GM21390 (cell line): ENCODE measurements around the gene FOXD2.
A peak's percentile ranks its signal among the peaks of the same experiment; 100 is the strongest.

Experiments
- ATAC-seq: cut with Tn5 transposase; IDR thresholded peaks from one replicate; pipeline ENCODE4 v1.9.1; 2021; ENCODE audit not compliant: unreplicated experiment

Gene FOXD2

DNA sequence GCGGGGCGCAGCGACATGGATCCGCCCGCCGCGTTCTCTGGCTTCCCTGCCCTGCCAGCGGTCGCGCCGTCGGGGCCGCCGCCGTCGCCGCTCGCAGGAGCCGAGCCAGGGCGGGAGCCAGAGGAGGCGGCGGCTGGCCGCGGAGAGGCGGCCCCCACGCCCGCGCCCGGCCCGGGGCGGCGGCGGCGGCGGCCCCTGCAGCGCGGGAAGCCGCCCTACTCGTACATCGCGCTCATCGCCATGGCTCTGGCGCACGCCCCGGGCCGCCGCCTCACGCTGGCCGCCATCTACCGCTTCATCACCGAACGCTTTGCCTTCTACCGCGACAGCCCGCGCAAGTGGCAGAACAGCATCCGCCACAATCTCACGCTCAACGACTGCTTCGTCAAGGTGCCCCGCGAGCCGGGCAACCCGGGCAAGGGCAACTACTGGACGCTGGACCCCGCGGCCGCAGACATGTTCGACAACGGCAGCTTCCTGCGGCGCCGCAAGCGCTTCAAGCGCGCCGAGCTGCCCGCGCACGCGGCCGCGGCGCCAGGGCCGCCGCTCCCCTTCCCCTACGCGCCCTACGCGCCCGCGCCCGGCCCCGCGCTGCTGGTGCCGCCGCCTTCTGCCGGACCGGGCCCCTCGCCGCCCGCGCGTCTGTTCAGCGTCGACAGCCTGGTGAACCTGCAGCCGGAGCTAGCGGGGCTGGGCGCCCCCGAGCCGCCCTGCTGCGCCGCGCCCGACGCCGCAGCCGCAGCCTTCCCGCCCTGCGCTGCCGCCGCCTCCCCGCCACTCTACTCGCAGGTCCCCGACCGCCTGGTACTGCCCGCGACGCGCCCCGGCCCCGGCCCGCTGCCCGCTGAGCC, 21.3 kb upstream of the FOXD2 start:
- no peak for ATAC-seq

DNA sequence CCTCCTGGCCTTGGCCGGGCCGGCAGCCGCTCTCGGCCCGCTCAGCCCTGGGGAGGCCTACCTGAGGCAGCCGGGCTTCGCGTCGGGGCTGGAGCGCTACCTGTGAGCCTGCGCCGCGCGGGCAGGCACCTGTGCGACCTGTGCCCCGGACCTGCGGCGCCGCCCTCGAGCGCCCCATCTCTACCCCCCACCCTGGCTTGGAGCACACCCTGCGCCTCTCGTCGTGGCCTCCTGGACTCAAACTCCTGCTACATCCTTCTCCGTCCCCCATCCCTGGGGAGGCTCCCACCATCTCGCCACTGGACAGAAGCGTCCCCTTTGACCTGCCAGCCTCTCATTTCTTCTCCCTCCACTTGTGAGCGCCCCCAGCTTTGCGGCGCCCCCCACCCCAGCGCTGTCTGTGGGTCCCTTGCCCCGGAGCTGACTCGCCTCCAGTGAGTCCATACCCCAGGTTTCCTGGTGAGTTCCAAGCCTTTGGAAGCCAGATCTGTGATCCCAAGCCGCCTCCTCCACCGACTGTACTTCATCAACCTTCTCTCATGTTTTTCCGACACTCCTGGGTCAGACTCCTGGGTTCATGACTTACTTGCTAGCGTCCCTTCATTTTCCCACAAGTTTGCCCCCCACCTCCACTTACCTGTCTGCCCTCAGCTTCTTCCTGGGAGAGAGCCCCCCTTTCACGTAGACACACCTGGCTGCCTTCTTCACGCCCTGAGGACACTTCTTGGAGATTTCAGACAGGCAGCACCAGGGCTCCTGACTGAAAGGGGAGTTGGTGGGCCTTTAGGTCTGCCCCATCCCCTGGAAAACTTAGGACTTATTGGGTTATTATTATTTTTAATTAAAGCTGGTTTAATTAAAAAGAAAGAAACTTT, 20.4 kb upstream of the FOXD2 start:
- ATAC-seq = no peak

DNA sequence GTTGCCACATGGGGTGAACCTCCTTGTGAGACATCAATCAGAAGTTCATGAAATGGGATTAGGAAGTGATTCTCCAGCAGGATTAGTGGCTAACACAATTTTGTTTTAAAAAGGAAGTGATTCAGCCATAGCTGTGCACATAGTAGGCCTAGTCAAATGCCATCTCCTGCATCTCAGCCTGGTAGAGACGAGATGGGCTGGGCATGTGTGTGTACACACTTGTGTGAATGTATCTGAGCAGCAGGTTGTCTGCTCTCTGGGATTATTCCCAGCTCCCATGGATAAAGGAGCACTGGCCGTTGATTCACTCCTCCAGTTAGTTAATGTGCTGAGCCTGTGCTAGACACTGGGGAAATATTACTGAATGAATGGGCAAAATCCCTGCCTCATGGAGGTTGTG, 19.7 kb upstream of the FOXD2 start:
- ATAC-seq = no peak

DNA sequence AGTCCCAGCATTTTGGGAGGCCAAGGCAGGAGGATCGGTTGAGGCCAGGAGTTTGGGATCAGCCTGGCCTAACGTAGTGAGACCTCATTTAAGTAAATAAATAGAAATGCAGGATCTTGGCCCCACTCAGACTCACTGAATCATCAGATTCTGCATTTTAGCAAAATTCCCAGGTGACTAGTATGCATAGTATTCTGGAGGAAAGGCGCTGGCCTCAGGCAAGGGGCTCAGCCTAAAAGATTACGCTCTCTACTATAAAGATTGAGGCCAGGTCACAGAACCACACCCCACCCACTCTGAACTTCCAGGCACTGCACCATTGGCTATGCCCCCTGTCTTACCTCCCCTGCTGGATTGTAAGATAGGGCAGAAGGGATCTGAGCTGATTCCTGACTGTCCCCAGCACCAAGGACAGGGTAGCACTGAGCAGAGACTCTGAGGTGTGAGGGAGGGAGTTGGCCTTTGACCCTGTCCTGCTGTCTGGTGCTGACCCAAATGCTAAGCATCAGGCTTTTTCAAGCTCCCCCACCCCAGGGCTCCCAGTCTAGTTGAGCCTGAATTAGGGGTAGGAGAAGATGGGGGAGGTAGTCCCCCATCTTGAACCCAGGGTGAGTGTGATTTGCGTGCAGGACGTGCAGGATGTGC, 19.0 kb upstream of the FOXD2 start:
- ATAC-seq = no peak

DNA sequence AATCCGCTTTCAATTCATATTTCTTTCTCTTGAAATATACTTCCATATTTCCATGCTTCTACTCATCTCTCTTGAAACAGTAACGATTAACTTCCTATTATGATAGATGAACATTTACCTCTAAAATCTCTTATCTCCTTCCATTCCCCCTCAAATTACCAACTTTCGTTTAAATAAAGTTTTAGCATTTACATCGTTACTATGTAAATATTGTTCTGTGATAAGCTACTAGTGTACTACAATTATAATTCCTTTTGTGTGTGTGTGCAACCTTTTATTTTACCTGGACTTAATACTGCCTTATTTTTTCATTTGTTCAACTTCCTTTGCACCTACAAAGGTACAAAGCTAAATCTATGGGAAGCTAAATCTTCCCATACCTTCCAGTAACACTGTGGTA, 17.3 kb upstream of the FOXD2 start:
- ATAC-seq = no peak

DNA sequence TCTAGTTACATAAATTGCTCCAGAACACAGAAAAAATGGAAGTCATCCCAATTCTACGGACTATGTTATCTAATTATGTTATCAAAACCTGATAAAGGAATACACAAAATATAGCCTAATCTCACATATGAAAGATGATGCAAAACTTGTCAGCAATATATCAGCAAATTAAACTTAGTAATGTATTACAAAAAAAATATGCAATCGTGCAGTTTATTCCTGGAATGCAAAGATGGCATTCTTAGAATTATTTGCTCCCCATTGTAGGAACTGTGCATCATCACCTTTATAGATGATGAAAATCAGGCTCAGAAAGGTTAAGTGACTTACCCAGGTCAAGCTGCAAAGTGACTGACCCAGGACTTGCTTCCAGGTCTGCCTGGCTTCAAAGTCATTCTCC, 14.0 kb upstream of the FOXD2 start:
- ATAC-seq = no peak

DNA sequence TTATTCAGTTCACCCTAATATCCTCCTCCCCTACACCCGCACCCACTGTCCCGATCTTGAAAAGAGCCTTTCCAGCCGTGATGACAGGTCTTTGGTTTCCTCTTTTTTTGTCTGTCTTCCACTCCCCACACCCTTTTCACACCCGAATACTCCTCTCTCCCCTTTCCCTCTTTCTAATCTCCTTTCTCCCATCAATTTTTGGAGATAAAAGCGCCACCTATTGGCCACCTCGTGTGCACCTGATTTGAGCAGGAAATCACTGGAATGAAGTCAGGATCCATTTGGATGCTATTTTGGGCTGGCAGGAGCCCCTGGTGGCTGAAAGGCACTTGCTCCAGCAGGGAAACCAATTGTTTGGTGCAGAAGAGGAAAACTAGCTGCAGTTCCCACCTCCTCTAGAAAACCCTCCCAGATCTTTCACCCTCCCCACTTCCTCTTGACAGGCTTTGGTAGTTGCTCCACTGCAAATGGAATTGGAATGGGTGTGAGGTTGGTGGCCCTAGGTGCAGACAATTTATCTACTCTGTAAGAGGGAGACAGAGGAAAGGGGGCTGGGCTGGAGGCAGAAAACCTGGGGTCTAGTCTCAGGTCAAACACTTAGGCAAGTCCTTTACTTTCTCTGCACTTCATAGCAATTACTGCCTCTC, 13.4 kb upstream of the FOXD2 start:
- ATAC-seq = no peak

DNA sequence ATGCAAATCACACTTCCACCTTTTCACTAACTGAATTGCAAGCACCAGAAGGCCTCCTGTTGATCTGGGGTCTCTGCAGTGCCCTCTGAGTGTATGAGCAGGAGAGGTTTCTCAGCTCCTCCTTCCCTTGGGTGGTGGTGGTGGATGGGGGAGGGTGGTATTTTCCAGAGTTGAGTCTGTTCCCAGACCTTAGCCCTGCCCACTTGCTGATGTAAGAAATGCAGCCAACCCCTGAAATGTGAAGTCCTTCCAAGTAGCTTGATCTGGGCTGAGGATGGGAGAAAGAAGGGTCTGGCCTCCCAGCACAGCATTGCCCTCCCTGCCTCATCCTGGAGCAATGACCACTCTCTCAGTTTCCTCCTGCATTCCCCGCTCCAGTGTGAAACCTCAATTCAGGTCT, 6.3 kb upstream of the FOXD2 start:
- ATAC-seq = no peak

DNA sequence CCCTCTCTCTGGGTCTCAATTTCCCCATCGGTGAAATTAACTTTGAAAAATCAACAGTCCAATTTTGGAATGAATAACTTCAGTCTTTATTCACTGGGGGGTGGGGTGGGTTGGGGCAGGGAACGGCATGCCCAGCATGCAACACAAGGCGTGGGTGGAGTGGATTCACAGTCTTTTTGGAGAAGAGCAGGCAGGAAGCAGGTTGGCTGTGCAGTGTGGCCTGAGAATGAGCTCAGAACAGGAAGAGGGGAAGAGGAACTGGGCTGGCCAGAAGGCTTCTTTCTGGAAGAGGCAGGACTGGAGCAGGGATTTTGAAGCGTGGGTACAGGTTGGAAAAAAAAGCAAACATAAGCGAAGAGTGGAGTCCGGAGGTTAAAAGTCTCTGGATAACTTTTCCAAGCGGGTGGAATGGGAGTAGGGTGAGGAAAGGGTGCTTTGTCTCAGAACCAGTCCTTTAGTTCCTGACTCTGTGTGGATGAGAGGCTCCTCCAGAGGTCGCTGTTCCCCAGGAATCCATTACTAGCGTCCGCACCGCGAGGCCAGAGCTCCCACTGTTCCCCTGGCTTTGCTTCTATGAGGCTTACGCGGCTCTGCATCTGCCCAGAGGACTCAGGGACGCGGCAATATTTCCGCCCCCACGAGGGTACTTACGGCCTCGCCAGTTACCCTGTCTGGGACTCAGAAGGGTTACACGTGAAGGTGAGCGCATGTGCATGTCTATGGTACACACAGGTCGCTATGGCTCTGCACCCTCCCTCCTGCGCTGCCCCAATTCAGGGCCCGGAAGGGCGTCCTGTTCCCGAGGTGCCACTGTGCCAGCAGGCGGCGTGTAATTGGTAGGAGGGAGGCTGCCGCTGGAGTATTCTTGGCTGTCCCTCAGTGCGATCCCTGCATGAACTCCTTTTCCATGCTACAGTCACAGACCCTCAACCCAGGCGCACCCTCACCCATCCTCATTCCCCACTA, 5.5 kb upstream of the FOXD2 start:
- ATAC-seq = peak; percentile 41

DNA sequence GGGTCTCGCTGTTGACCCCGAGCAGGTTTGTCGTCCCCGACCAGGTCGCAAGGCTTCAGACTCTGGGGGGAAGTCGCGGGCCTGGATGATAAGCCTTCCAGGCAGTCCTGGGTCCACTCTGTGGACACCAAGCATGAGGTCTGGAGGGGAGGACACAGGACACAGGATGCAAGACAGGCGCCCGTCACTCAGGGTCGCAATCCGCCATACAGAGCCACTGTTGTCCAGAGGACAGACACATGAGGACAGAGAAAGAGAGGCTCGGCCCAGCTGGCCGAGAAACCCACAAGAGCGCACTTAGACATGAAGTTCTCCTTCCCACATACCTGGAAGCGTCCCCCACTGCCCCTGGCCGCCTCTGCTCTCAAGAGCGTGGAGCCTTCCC, 4.8 kb upstream of the FOXD2 start:
- no peak for ATAC-seq

DNA sequence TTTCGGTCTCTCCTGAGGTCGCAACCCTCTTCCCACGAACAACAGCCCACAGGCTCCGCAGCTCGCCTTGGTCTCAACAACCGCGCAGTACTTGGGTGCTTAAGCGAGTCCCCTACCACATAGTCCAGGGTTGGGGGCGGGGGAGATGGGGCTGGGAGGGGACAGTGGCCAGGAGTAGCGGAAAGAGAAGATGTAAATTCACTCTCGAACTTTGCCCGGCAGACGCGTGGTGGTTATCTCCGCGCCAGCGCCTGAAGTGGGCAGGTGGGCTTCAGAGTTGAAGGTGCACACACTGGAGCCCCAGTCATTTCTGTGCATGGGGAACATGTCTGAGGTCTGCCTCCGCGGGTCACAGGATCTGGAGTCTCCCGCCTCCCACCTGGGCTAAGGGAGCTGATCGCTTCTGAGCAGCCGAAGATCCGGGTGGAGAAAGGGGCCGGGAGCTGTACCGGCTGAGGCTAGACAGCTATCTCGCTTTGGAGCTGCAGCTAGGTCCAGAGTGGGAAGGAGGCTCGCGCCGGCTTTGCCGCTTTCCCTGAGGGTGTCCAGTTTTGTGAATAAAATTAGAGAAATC, 4.3 kb upstream of the FOXD2 start:
- no peak for ATAC-seq

DNA sequence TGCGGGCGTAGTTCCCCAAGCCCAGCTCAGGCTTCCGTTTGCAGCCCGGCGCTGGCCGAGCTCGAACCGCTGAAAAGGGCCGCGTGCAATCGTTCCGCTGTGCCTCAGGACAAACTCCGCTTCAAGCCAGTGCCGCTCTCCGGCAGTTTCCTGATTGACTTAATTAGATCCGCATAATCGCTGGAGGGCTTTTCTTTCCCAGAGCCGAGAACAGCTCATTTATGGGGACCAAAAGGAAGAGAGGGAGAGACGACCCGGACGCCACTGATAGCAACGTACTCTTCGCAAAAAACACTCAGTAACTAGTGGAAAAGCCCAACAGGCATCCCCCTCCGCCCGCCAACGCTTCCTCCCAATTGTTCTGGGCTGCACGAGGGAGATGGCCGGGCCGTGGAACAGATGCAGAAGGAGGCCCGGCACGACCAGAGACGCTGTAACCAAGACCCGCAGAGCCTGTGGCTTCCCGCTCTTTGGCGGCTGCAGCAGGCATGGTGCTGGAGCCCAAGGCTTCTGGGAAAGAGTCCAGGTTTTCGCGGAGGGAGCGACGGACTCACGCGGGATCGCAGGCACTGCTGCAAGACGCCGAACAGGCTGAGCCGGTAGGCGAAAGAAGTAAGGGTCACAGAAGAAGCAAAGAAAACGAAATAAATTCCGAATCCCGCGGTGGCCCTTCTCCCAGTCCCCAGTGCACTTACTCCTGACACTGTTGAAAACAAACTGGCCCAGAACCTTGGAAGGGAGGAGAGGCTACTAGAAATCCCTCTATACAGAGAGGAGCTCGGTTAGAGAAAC, 3.6 kb upstream of the FOXD2 start:
- no peak for ATAC-seq

DNA sequence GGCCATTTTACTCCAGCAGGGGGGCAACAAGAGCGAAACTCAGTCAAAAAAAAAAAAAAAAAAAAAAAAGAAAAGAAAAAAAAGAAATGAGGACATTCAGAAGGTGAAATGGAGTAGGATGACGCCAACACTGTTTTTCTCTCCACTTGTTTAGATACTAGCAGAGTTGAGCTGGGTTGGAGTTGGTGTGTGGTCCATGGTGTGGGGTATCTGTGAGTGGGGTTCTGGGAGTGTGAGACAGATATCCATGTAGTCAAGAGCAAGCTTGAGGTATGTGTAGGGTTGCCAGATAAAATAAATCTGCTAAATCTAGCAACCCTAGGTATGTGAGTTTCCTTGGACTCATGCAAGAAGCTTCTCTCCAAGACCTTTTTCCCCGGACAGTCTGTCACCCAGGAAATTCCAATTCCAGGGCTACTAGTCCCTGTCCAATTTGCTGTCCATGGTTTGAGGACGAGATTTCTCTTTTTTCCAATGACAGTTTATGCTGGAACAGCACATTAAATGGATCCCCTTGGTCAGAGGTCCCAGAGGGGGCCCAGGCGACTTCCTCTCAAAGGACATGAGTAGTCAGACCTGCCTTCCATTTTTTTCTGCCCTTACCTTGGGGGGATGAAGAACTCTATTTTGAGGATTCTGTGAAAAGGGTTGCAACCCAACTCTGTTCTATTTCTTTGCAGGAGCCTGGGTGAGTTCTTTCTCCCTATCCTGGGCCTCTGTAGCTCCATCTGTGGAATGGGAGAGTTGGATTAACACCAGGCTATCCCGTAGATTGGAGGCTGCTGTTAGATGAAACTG, 2.1 kb upstream of the FOXD2 start:
- no peak for ATAC-seq

DNA sequence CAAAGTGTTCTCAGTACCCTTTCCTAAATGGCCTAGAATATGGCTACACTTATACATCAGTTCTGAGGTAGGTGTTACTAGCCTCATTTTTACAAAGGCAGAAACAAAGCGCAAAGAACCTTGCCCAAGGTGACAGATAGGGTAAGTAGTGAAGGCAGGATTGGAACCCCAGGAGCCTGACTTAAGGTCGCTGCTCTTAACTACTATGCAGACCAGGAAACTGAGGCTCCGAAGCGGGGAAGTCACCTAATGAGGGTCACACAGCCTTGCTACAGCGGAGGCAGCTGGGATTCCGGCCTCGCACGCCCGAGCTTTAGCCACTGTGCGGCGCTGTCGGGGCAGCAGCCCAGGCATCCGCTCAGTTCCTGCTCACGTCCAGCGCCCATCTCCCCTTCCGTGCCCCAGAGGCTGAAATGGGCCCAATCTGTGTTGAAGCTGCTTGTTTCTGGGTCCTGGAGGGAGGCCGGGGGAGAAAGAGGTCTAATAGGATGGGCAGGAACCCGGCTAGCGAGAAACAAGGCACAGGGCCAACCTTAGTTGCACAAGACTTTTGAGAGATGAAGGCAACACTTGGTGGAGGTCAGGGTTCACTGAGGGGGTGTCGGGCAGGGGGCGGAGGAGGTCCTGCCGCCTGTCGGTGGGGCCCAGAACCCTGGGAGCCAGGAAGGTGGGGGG, 1.4 kb upstream of the FOXD2 start:
- ATAC-seq = peak; percentile 42

DNA sequence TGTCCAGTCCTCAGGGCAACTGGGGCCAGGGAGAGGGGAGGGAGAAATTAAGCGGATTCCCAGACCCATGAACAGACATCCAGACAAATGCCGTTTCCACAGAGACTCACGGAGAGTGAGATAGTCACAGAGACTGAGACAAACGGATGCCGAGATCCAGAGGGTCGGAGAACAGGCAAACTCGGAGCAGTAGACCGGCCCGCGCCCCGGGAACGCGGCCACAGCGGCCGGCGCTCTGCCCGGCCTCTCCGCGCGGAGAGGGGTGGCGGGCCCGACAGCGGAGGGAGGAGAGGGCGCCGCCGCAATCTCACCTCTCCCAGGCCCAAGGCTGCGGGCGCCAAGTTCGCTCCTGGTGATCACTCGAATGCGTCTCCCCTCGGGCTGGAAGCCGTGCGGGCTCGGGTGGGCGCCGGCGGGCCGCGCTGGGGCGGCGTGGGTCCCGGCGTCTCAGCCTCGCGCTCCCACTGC, 831 bp upstream of the FOXD2 start:
- ATAC-seq = peak; percentile 8

DNA sequence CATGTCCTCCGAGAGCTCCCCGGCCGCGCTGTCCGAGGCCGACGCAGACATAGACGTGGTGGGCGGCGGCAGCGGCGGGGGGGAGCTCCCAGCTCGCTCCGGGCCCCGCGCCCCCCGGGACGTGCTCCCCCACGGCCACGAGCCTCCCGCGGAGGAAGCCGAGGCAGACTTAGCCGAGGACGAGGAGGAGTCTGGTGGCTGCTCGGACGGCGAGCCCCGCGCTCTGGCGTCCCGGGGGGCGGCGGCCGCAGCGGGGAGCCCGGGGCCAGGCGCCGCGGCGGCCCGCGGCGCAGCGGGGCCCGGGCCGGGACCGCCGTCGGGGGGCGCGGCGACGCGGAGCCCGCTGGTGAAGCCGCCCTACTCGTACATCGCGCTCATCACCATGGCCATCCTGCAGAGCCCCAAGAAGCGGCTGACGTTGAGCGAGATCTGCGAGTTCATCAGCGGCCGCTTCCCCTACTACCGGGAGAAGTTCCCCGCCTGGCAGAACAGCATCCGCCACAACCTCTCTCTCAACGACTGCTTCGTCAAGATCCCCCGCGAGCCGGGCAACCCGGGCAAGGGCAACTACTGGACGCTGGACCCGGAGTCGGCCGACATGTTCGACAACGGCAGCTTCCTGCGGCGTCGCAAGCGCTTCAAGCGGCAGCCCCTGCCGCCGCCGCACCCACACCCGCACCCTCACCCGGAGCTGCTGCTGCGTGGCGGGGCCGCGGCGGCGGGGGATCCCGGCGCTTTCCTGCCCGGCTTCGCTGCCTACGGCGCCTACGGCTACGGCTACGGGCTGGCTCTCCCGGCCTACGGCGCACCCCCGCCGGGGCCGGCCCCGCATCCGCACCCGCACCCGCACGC, 547 bp downstream of the FOXD2 start:
- no peak for ATAC-seq
